ENCODE measurements around the gene SERPINH1. TPM values are rescaled to one million over a fixed set of nuclear protein-coding genes. Genes with fewer than 3 reads are reported as not detected.

SERPINH1 gene
- total RNA-seq, 2 experiments from 2014 or later, result 15.2 to 17.4 TPM

DNA sequence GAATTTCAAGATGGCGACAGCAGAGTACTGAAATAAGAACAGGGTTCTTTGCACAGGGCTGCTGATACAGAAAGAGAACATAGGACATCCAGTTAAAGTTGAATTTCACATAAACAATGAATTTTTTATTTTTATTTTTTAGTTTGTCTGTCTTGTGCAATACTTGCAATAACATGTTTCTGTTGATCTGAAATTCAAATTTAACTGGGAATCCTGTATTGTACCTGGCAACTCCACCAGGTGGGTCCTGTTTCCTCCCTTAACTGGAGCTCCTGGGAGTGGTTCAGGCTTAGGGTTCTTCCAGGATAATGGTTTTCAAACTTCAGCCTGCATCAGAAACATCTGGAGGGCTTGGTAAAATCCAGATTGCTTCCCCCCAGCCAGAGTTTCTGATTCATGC is 14.9 kb upstream of the SERPINH1 start:
- no peaks in the 10 kb centered on the region for H3K9me3 Mint-ChIP-seq
- intact Hi-C loops (cut with micrococcal nuclease), result loop anchor here (2.0 to 5.0 kb wide), 2 partner anchors 16 to 35 kb away; partner anchors contain the start of gene SERPINH1
- H3K4me1 Mint-ChIP-seq (ENCODE audit: low read depth), result peaks cover 3% of the 10 kb centered on the region
- DNase-seq, result no peak
- no peak overlapping the region for H3K4me3 Mint-ChIP-seq
- no peaks in the 10 kb centered on the region for H3K27me3 Mint-ChIP-seq
- no peak overlapping the region for H3K27ac Mint-ChIP-seq
- POLR2A ChIA-PET, result no interaction called here
- no peaks in the 10 kb centered on the region for H3K36me3 Mint-ChIP-seq
- CTCF ChIA-PET, result interaction anchor here (0.6 to 1.8 kb wide), 6 partner anchors 16 to 178 kb away, joined by 3 to 6 read pairs (median 4); no protein-coding TSS in a partner anchor

DNA sequence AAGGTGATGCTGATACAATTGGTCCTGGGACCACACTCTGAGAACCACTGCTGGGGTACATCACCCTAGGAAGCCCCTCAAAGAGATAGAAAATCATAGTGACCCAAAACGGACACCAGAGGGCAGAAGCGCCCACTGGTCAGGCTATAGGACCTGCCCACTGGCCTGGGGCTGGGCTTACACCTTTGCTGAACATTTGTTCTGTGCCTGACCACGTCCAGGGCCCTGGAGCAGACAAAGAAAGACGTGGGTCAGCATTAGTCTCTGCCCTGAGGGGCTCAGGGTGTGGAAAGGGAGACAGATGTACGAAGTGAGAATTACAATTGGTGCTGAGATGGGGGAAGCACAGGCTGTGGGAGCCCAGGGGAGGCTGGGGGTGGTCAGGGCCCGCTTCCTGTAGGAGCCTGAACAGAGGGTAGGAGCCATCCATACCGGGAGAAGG is 14.4 kb upstream of the SERPINH1 start:
- H3K27me3 Mint-ChIP-seq, result no peaks in the 10 kb centered on the region
- POLR2A ChIA-PET, result no interaction called here
- CTCF ChIA-PET, result interaction anchor here (1.4 to 2.3 kb wide), 2 partner anchors 27 to 159 kb away, joined by 6 to 12 read pairs; no protein-coding TSS in a partner anchor
- H3K27ac Mint-ChIP-seq, result no peak overlapping the region
- H3K4me1 Mint-ChIP-seq (ENCODE audit: low read depth), result peaks cover 3% of the 10 kb centered on the region
- intact Hi-C loops (cut with micrococcal nuclease), result loop anchor here (2.0 to 5.0 kb wide), 2 partner anchors 15 to 35 kb away; partner anchors contain the start of gene SERPINH1
- H3K4me3 Mint-ChIP-seq, result no peak overlapping the region
- H3K9me3 Mint-ChIP-seq, result no peaks in the 10 kb centered on the region
- DNase-seq, result peak; percentile 56
- no peaks in the 10 kb centered on the region for H3K36me3 Mint-ChIP-seq

DNA sequence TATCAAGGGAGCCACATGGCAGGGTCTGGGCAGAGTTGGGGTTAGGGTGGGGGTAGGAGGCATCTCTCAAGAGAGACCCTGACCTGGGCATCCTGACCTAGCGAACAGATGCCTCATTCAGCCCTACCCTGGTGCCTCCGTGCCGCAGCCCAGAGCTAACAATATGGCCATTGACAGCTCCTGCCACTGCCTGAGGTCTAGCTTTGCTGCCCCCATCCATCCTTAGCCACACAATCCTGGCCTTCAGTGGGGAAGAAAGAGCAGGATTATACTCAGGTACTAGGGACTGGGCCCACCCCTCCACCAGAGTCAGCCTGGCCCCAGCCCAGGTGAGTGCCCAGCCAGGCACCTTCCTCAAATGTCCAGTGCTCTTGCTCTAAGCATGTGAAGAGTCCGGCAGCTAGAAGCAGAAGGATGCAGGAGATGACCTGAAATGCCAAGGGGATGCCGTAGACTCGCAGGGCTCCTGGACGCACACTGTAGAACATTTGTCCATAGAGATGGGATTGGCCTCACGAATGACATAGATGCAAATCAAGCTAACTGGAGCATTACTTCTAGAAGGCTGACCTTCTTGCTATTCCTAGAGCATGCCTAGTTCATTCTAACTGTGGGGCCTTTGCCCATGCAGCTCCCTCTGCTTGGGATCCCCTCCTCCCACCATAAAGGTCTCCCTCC is 13.3 kb upstream of the SERPINH1 start:
- CTCF ChIA-PET, result interaction anchor here (0.7 to 2.3 kb wide), 6 partner anchors 26 to 254 kb away, joined by 3 to 12 read pairs (median 3); no protein-coding TSS in a partner anchor
- H3K4me1 Mint-ChIP-seq (ENCODE audit: low read depth), result peaks cover 3% of the 10 kb centered on the region
- H3K27me3 Mint-ChIP-seq, result no peaks in the 10 kb centered on the region
- H3K27ac Mint-ChIP-seq, result no peak overlapping the region
- H3K4me3 Mint-ChIP-seq, result no peak overlapping the region
- H3K36me3 Mint-ChIP-seq, result no peaks in the 10 kb centered on the region
- no peak for DNase-seq
- H3K9me3 Mint-ChIP-seq, result no peaks in the 10 kb centered on the region
- POLR2A ChIA-PET, result no interaction called here
- intact Hi-C loops (cut with micrococcal nuclease), result loop anchor here (5.0 kb wide), 1 partner anchor 34 kb away; no protein-coding TSS in a partner anchor

DNA sequence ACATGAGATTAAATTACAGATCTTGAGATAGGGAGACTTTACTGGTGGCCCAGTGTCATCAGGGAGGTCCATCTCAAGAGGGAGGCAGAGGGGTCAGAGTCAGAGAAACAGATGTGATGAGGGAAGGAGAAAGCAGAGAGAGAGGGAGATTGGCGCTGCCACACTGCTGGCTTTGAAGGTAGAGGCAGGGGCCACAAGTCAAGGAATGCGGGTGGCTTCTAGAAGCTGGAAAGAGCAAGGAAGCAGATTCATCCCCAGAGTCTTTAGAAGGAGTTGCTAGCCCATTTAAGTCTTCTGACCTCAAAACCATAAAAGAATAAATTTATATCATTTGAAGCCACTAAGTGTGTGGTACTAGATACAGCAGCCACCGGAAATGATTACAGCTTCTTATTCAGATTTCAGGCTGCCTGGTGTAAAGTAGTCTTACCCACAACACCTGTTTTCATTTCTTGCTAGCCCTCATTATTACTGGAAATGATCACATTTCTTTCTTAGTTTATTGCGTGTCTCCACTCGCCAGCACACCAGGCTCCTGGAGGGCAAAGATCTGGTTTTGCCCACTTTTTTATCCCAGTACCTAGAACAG is 12.6 kb upstream of the SERPINH1 start:
- ChIA-PET CTCF (interaction anchor here (0.6 to 2.3 kb wide), 4 partner anchors 15 to 157 kb away, joined by 3 to 12 read pairs (median 4); no protein-coding TSS in a partner anchor), POLR2A (interaction anchor here (0.9 kb wide), 1 partner anchor 27 kb away, joined by 3 read pairs; no protein-coding TSS in a partner anchor)
- DNase-seq, result no peak
- H3K36me3 Mint-ChIP-seq, result no peaks in the 10 kb centered on the region
- intact Hi-C loops (cut with micrococcal nuclease), result loop anchor here (5.0 kb wide), 1 partner anchor 33 kb away; no protein-coding TSS in a partner anchor
- H3K4me3 Mint-ChIP-seq, result no peak overlapping the region
- no peaks in the 10 kb centered on the region for H3K27me3 Mint-ChIP-seq
- H3K27ac Mint-ChIP-seq, result no peak overlapping the region
- no peaks in the 10 kb centered on the region for H3K9me3 Mint-ChIP-seq
- peaks cover 3% of the 10 kb centered on the region for H3K4me1 Mint-ChIP-seq (ENCODE audit: low read depth)

DNA sequence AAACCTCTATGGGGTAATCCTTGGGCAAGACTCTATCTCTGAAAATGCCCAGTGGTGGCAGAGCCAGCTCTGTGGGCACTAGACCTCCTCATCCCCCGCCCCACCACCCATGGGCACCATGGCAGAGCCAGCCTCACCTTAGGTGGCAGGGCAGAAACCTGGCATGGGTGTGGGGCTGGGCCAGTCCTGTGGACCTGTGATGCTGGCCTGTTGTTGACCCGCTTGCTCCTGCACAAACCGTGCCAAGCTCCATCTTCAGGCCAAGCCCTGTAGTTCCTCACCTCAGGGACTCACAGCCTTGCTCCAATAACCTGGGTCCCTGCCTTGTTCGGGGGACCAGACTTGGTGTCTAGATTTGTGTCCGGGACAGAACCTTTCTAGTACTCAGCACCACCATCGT is 8.9 kb upstream of the SERPINH1 start:
- Mint-ChIP-seq H3K4me1 (ENCODE audit: low read depth) (peaks cover 3% of the 10 kb centered on the region), H3K9me3 (no peaks in the 10 kb centered on the region), H3K4me3 (no peak overlapping the region), H3K36me3 (no peaks in the 10 kb centered on the region), H3K27ac (no peak overlapping the region), H3K27me3 (no peaks in the 10 kb centered on the region)
- POLR2A ChIA-PET, result interaction anchor here (1.7 kb wide), 1 partner anchor 10 kb away, joined by 7 read pairs; no protein-coding TSS in a partner anchor
- CTCF ChIA-PET, result no interaction called here
- intact Hi-C loops (cut with micrococcal nuclease), result no loop called here
- DNase-seq, result no peak

DNA sequence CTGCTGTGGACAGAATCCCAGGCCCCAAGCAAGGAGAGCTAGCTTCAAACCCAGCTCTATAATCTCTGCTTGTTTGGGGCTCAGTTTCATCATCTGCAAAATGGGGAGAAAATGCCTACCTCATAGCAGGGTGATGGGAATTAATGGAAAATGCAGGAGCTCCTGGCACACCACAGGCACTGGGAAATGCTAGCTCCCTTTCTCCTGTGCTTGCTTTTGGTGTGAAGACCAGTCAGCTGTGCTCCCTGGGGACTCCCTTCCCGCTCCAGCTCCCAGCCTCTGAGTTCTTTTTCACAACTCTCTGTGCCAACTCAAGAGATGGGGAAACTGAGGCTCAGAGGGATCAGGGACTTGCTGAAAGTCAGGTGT is 8.2 kb upstream of the SERPINH1 start:
- intact Hi-C loops (cut with micrococcal nuclease), result no loop called here
- POLR2A ChIA-PET, result interaction anchor here (1.7 kb wide), 1 partner anchor 9 kb away, joined by 7 read pairs; no protein-coding TSS in a partner anchor

DNA sequence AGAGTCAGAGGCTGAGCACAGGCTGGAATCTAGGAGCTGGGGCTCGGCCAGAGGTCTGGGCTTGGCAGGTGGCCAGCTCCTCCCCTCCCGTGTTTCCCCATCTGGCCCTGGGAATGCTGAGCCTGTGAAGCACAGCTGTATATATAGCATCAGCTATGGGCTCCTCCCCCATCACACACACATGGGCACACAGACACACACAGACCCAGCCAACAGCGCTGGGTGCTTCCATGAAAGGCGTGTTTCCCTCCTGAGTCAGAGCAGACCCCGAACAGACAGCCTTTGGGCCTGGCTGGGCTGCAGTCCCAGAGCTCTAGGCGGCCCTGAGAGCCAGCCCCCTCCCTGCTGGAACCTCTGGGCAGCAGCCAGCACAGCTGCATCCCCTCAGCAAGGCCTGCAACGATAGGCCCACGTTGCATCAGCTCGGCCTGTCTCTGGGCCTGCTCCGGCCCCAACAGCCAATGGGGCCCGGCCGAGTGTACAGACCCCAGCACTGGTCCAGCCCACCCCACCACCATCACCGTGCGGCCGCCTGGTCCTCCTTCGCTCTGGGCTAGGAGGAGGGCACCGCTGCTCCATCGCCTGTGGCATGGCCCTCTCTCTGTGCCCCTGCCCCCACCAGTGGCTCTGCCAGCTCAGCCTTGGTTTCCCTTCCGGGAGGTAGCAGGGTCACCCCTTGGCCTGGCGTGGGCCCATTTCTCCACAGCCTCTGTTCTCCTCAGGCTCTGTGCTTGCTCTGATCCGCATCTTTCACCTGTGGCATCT is 7.6 kb upstream of the SERPINH1 start:
- Mint-ChIP-seq H3K27ac (no peak overlapping the region), H3K4me1 (ENCODE audit: low read depth) (peaks cover under 1% of the 10 kb centered on the region), H3K9me3 (no peaks in the 10 kb centered on the region), H3K4me3 (no peak overlapping the region), H3K36me3 (no peaks in the 10 kb centered on the region), H3K27me3 (no peaks in the 10 kb centered on the region)
- ChIA-PET POLR2A (interaction anchor here (1.7 kb wide), 1 partner anchor 8 kb away, joined by 7 read pairs; no protein-coding TSS in a partner anchor), CTCF (interaction anchor here (0.8 to 1.1 kb wide), 3 partner anchors 8 to 110 kb away, joined by 3 to 4 read pairs (median 3); no protein-coding TSS in a partner anchor)
- intact Hi-C loops (cut with micrococcal nuclease), result no loop called here
- no peak for DNase-seq

More for the DNA sequence above, 8.2 kb upstream of the SERPINH1 start:
- no peak for DNase-seq
- CTCF ChIA-PET, result interaction anchor here (0.8 to 1.1 kb wide), 3 partner anchors 9 to 109 kb away, joined by 3 to 4 read pairs (median 3); no protein-coding TSS in a partner anchor
- Mint-ChIP-seq H3K4me3 (no peak overlapping the region), H3K27ac (no peak overlapping the region), H3K36me3 (no peaks in the 10 kb centered on the region), H3K9me3 (no peaks in the 10 kb centered on the region), H3K27me3 (no peaks in the 10 kb centered on the region), H3K4me1 (ENCODE audit: low read depth) (peaks cover 3% of the 10 kb centered on the region)

DNA sequence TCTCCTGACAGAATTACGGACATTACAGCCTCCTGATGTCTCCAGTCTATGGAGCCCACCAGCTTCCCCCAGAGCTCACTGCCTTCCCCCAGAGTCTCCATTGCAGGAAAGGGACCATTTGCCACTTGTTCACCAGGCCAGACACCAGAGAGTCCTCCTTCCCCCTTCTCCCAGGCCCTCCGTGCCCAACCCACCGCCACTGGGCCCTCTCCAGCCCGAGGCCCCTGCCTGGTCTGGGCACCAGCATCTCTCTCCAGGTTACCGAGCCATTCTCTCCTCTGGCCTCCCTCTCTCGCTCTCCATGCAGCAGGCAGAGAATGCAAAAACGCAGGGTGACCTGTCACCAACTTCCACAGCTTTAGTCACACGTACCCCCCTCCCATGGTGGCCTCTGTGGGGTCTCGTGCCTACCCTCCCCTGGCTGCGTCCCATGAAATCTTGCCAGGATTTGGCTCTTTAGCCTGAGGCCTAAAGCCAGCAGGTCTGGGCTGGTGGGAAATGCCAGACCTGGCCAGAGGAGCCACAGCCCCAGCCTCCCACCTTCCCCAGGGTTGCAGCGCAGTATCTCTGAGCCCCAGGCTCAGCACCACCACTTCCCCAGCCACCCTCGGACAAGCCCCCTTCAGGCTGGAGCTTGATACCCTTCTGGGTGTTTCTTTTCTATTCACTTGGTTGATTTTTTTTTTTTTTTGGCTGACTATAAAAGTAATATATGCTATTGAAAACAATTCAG is 6.8 kb upstream of the SERPINH1 start:
- no peak for DNase-seq
- POLR2A ChIA-PET, result interaction anchor here (0.6 to 1.7 kb wide), 2 partner anchors 8 to 199 kb away, joined by 3 to 7 read pairs; no protein-coding TSS in a partner anchor
- intact Hi-C loops (cut with micrococcal nuclease), result no loop called here
- Mint-ChIP-seq H3K27me3 (no peaks in the 10 kb centered on the region), H3K27ac (no peak overlapping the region), H3K4me3 (no peak overlapping the region), H3K36me3 (no peaks in the 10 kb centered on the region), H3K4me1 (ENCODE audit: low read depth) (no peaks in the 10 kb centered on the region), H3K9me3 (no peaks in the 10 kb centered on the region)
- CTCF ChIA-PET, result no interaction called here

DNA sequence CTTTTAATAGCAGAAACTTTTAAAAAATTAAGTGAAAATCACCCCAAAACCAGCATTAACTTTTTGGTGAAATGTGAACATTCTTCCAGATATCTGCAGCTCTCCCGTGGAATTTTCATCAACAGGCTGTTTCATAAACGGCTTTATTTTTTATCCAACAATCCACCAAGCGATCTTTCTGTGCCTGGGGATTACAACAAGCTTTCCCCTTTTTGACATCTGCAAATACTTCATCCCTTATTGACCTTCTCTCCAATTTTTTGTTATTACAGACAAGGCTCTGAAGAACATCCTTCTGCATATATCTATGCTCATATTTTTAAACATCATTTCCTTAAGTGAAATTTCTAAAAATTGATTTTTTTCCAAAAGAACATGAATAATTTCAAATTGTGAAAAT is 5.8 kb upstream of the SERPINH1 start:
- POLR2A ChIA-PET, result no interaction called here
- H3K9me3 Mint-ChIP-seq, result no peaks in the 10 kb centered on the region

DNA sequence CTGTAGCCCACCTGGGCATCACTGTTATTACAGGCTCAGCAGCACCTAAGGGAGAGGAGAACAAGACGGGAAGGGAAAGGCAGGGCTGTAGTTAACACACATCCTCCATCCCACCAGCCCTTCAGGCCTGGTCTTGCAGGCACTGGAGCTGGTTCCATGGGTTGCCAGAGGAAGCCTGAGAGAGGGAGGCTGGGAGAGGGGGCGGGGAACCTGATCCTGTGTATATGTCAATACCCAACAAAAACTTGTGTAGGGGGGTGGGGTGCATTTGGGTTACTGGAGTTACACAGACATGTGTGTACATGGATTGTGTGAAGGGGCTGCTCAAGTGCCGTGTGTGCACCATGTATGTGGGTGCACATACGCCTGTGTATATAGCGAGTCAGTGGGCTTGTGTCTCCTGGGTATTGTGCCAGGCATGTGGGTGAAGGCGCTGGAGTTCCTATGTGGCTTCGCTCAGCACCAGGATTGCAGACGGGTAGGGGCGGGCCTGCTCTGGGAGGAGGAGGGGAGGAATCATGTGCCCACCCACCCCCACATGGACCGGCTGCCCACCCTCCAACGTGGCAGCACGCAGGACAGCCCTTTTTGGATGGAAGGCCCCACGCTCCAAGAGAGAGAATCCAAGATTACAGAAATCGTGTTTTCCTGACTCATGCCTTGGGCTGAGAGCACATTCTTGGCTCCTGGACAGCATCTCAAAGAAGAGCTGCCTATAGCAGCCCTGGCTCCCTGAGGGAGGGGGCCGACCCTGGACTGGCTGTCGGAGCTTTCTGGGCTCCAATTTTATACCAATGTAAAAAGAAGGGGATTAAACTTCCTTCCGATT is 4.2 kb upstream of the SERPINH1 start:
- Mint-ChIP-seq H3K27me3 (no peaks in the 10 kb centered on the region), H3K36me3 (no peaks in the 10 kb centered on the region), H3K27ac (no peak overlapping the region), H3K4me1 (ENCODE audit: low read depth) (peaks cover 13% of the 10 kb centered on the region), H3K4me3 (no peak overlapping the region), H3K9me3 (no peaks in the 10 kb centered on the region)
- ChIA-PET POLR2A (no interaction called here), CTCF (interaction anchor here (0.6 kb wide), 1 partner anchor 352 kb away, joined by 3 read pairs; no protein-coding TSS in a partner anchor)
- intact Hi-C loops (cut with micrococcal nuclease), result no loop called here
- DNase-seq, result no peak

More for the DNA sequence above, 5.8 kb upstream of the SERPINH1 start:
- intact Hi-C loops (cut with micrococcal nuclease), result no loop called here
- CTCF ChIA-PET, result no interaction called here
- no peak overlapping the region for H3K4me3 Mint-ChIP-seq
- no peaks in the 10 kb centered on the region for H3K27me3 Mint-ChIP-seq
- no peaks in the 10 kb centered on the region for H3K36me3 Mint-ChIP-seq
- no peak overlapping the region for H3K27ac Mint-ChIP-seq
- H3K4me1 Mint-ChIP-seq (ENCODE audit: low read depth), result peaks cover 4% of the 10 kb centered on the region
- DNase-seq, result no peak

Data from activated CD4-positive, alpha-beta memory T cell treated with anti-CD3 and anti-CD28 coated beads for 36 hours (primary cell).